ENCODE results near the gene HIGD1C.
"Not testable (repeated sequence)": the region's sequence is repeated elsewhere in the genome, so short reads cannot be mapped to it uniquely, and the experiment has no call there.

HIGD1C gene

GRCh38 chr12:50984586-50985298, 32.4 kb downstream of the HIGD1C start:
- DNase-seq (ENCODE audit: low spot score), result no peak

GRCh38 chr12:50985322-50985721, 33.0 kb downstream of the HIGD1C start:
- peak; percentile 73 for DNase-seq (ENCODE audit: low spot score)

GRCh38 chr12:50986966-50987737, 34.8 kb downstream of the HIGD1C start:
- DNase-seq (ENCODE audit: low spot score), result peak; percentile 40

GRCh38 chr12:50988051-50988450, 35.7 kb downstream of the HIGD1C start:
- no peak for DNase-seq (ENCODE audit: low spot score)

- no peak for DNase-seq (ENCODE audit: low spot score)
These were observed 36.5 kb downstream of the HIGD1C start for GRCh38 chr12:50988871-50989270.

- no peak for DNase-seq (ENCODE audit: low spot score)
These were observed 37.9 kb downstream of the HIGD1C start for GRCh38 chr12:50990147-50990727.

- DNase-seq (ENCODE audit: low spot score), result no peak
These were observed 38.4 kb downstream of the HIGD1C start for GRCh38 chr12:50990791-50991190.

GRCh38 chr12:50991291-50991690, 38.9 kb downstream of the HIGD1C start:
- DNase-seq (ENCODE audit: low spot score), result no peak

- peak; percentile 60 for DNase-seq (ENCODE audit: low spot score)
These were observed 40.5 kb downstream of the HIGD1C start for GRCh38 chr12:50992819-50993218.

GRCh38 chr12:50999093-50999492, 46.7 kb downstream of the HIGD1C start:
- no peak for DNase-seq (ENCODE audit: low spot score)

GRCh38 chr12:51000245-51000644, 47.9 kb downstream of the HIGD1C start:
- DNase-seq (ENCODE audit: low spot score), result peak; percentile 80

GRCh38 chr12:51001799-51002198, 49.5 kb downstream of the HIGD1C start:
- DNase-seq (ENCODE audit: low spot score), result no peak

- no peak for DNase-seq (ENCODE audit: low spot score)
These were observed 52.2 kb downstream of the HIGD1C start for GRCh38 chr12:51004504-51004903.

GRCh38 chr12:51005030-51005429, 52.7 kb downstream of the HIGD1C start:
- DNase-seq (ENCODE audit: low spot score), result no peak

- DNase-seq (ENCODE audit: low spot score), result peak; percentile 30
These were observed 53.3 kb downstream of the HIGD1C start for GRCh38 chr12:51005671-51006070.

GRCh38 chr12:51008329-51009055, 56.1 kb downstream of the HIGD1C start:
- DNase-seq (ENCODE audit: low spot score), result no peak

GRCh38 chr12:51009056-51009440, 56.7 kb downstream of the HIGD1C start:
- peak; percentile 66 for DNase-seq (ENCODE audit: low spot score)

- peak; percentile 67 for DNase-seq (ENCODE audit: low spot score)
These were observed 59.6 kb downstream of the HIGD1C start for GRCh38 chr12:51011955-51012354.

- no peak for DNase-seq (ENCODE audit: low spot score)
These were observed 60.4 kb downstream of the HIGD1C start for GRCh38 chr12:51012570-51013236.

- peak; percentile 83 for DNase-seq (ENCODE audit: low spot score)
These were observed 61.1 kb downstream of the HIGD1C start for GRCh38 chr12:51013441-51013840.

GRCh38 chr12:51014467-51014866, 62.1 kb downstream of the HIGD1C start:
- not testable (repeated sequence) for DNase-seq (ENCODE audit: low spot score)

- DNase-seq (ENCODE audit: low spot score), result no peak
These were observed 65.1 kb downstream of the HIGD1C start for GRCh38 chr12:51017452-51017851.
